Stimulated activated naive CD4-positive, alpha-beta T cell treated with Interleukin-2 at 50 U/mL for 16 hours (primary cell): ENCODE results near the gene BMP10.

ENCODE experiments used
- DNase-seq: peaks from one replicate; lab custom pipeline; 2025; lab: John Stamatoyannopoulos, UW

The BMP10 gene

GRCh38 chr2:68889500-68889899 lies 18.3 kb upstream of the BMP10 start:
- DNase-seq, result no peak

- DNase-seq, result no peak
Observed at GRCh38 chr2:68889021-68889420, 17.8 kb upstream of the BMP10 start.

- DNase-seq, result no peak
Observed at GRCh38 chr2:68888038-68888704, 17.0 kb upstream of the BMP10 start.

- DNase-seq, result no peak
Observed at GRCh38 chr2:68885811-68886075, 14.5 kb upstream of the BMP10 start.

GRCh38 chr2:68885074-68885810 lies 14.0 kb upstream of the BMP10 start:
- no peak for DNase-seq

- DNase-seq, result no peak
Observed at GRCh38 chr2:68880213-68880612, 9.0 kb upstream of the BMP10 start.

- no peak for DNase-seq
Observed at GRCh38 chr2:68879296-68879695, 8.1 kb upstream of the BMP10 start.

- no peak for DNase-seq
Observed at GRCh38 chr2:68878753-68879152, 7.6 kb upstream of the BMP10 start.

- DNase-seq, result no peak
Observed at GRCh38 chr2:68878071-68878711, 7.0 kb upstream of the BMP10 start.

- no peak for DNase-seq
Observed at GRCh38 chr2:68877079-68877772, 6.0 kb upstream of the BMP10 start.

- DNase-seq, result no peak
Observed at GRCh38 chr2:68870215-68870614, 982 bp downstream of the BMP10 start.

- no peak for DNase-seq
Observed at GRCh38 chr2:68865108-68865507, 6.1 kb downstream of the BMP10 start.

GRCh38 chr2:68863996-68864395 lies 7.2 kb downstream of the BMP10 start:
- no peak for DNase-seq

GRCh38 chr2:68862889-68863288 lies 8.3 kb downstream of the BMP10 start:
- no peak for DNase-seq

GRCh38 chr2:68861330-68861729 lies 9.9 kb downstream of the BMP10 start:
- no peak for DNase-seq

- no peak for DNase-seq
Observed at GRCh38 chr2:68860111-68860510, 11.1 kb downstream of the BMP10 start.

- DNase-seq, result no peak
Observed at GRCh38 chr2:68857855-68858456, 13.2 kb downstream of the BMP10 start.

GRCh38 chr2:68857202-68857845 lies 13.9 kb downstream of the BMP10 start:
- no peak for DNase-seq

GRCh38 chr2:68855550-68855949 lies 15.6 kb downstream of the BMP10 start:
- no peak for DNase-seq

GRCh38 chr2:68854476-68854875 lies 16.7 kb downstream of the BMP10 start:
- no peak for DNase-seq

- no peak for DNase-seq
Observed at GRCh38 chr2:68853915-68854314, 17.3 kb downstream of the BMP10 start.

- no peak for DNase-seq
Observed at GRCh38 chr2:68853035-68853434, 18.2 kb downstream of the BMP10 start.
